IMR-90 (cell line): Measurements from ENCODE around the gene GRIK3.

Source experiments
- CEBPB ChIP-seq: IDR thresholded peaks from 2 replicates; pipeline ENCODE4 v1.6.1; 2012; ENCODE audit warnings: low read depth, low read length, improper control_type of control experiment
- MAZ ChIP-seq: IDR thresholded peaks from 2 replicates; pipeline ENCODE4 v1.6.1; 2012; ENCODE audit warnings: low read depth, mild to moderate bottlenecking, low read length, improper control_type of control experiment, moderate library complexity, borderline replicate concordance
- MXI1 ChIP-seq: IDR thresholded peaks from 2 replicates; pipeline ENCODE4 v1.6.1; 2012; ENCODE audit warnings: low read depth, mild to moderate bottlenecking, low read length, moderate library complexity, borderline replicate concordance
- NFE2L2 ChIP-seq: fragments of 150-350 bp; IDR thresholded peaks from 2 replicates; pipeline ENCODE4 v1.6.1; 2016; ENCODE audit warnings: low read depth, mild to moderate bottlenecking, low read length
- POLR2A ChIP-seq: IDR thresholded peaks from 2 replicates; pipeline ENCODE4 v1.6.1; 2012; ENCODE audit warnings: mild to moderate bottlenecking, low read depth, low read length
- RCOR1 ChIP-seq: IDR thresholded peaks from 2 replicates; pipeline ENCODE4 v1.6.1; 2012; ENCODE audit warnings: mild to moderate bottlenecking, low read length, improper control_type of control experiment; ENCODE audit not compliant: insufficient replicate concordance
- RFX5 ChIP-seq: IDR thresholded peaks from 2 replicates; pipeline ENCODE4 v1.8.0; 2012; ENCODE audit warnings: low read depth, mild to moderate bottlenecking, low read length, moderate library complexity
- TF ChIP-seq, protein P1 (sequence below): conservative IDR thresholded peaks from 2 replicates; pipeline ENCODE4 v1.5.1; 2012; ENCODE audit warnings: mild to moderate bottlenecking, low read depth, low read length, improper control_type of control experiment
- TF ChIP-seq, protein P2 (sequence below): fragments of 150-350 bp; IDR thresholded peaks from 2 replicates; pipeline ENCODE4 v1.6.1; 2017; ENCODE audit warnings: mild to moderate bottlenecking, antibody characterized with exemption, low read length, low read depth
- TF ChIP-seq, protein P3 (sequence below): fragments of 150-350 bp; IDR thresholded peaks from 2 replicates; pipeline ENCODE4 v1.6.1; 2016; ENCODE audit warnings: low read depth, mild to moderate bottlenecking, low read length, moderate library complexity, borderline replicate concordance

DNA sequence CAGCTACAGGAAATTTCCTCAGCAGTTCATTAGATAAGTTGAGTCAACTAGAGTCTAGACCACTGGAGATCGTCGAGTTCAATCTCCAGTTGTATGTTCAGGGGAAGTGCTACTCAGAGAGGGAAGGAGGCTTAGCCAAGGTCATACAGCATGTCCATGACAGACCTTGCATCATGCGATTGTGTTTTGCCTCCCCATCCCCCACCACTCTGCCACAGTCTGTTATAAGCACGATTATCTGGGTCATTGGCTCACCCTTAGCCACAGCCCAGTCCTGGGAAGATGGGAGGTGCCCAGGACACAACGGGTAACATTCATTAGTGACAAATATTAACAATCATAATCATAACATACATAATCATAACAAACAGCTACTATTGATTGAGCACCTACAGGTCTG lies 18.9 kb upstream of the GRIK3 start:
- TF ChIP-seq, protein P1, sequence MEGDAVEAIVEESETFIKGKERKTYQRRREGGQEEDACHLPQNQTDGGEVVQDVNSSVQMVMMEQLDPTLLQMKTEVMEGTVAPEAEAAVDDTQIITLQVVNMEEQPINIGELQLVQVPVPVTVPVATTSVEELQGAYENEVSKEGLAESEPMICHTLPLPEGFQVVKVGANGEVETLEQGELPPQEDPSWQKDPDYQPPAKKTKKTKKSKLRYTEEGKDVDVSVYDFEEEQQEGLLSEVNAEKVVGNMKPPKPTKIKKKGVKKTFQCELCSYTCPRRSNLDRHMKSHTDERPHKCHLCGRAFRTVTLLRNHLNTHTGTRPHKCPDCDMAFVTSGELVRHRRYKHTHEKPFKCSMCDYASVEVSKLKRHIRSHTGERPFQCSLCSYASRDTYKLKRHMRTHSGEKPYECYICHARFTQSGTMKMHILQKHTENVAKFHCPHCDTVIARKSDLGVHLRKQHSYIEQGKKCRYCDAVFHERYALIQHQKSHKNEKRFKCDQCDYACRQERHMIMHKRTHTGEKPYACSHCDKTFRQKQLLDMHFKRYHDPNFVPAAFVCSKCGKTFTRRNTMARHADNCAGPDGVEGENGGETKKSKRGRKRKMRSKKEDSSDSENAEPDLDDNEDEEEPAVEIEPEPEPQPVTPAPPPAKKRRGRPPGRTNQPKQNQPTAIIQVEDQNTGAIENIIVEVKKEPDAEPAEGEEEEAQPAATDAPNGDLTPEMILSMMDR, result no peak
- TF ChIP-seq POLR2A (no peak), NFE2L2 (no peak), MAZ (no peak), RFX5 (no peak), RCOR1 (no peak), CEBPB (no peak), MXI1 (no peak)
- TF ChIP-seq, protein P2, sequence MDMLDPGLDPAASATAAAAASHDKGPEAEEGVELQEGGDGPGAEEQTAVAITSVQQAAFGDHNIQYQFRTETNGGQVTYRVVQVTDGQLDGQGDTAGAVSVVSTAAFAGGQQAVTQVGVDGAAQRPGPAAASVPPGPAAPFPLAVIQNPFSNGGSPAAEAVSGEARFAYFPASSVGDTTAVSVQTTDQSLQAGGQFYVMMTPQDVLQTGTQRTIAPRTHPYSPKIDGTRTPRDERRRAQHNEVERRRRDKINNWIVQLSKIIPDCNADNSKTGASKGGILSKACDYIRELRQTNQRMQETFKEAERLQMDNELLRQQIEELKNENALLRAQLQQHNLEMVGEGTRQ, result no peak
- TF ChIP-seq, protein P3, sequence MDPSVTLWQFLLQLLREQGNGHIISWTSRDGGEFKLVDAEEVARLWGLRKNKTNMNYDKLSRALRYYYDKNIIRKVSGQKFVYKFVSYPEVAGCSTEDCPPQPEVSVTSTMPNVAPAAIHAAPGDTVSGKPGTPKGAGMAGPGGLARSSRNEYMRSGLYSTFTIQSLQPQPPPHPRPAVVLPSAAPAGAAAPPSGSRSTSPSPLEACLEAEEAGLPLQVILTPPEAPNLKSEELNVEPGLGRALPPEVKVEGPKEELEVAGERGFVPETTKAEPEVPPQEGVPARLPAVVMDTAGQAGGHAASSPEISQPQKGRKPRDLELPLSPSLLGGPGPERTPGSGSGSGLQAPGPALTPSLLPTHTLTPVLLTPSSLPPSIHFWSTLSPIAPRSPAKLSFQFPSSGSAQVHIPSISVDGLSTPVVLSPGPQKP, result no peak
